Transverse colon (tissue), 4 donors: ENCODE data around the gene SYNE2. TPM values are rescaled to one million over a fixed set of nuclear protein-coding genes. Genes with fewer than 3 reads are reported as not detected.

Experiments
- DNase-seq: peaks from one replicate; pipeline ENCODE4 v3.0.0-alpha.2; 2019
- H3K27ac ChIP-seq, 4 donors: fragments of 200-600 bp; sonication (generic); 2 replicates each; pipeline ENCODE4 v1.5.1; 2016 to 2018; ENCODE audit warnings: inconsistent platforms in 4 of 4
- H3K27me3 ChIP-seq: fragments of 200-600 bp; sonication (generic); 2 replicates; pipeline ENCODE4 v1.5.1; 2017; ENCODE audit warnings: inconsistent platforms
- H3K36me3 ChIP-seq, 4 donors: fragments of 200-600 bp; sonication (generic); 2 replicates each; pipeline ENCODE4 v1.5.1; 2017 to 2019; ENCODE audit warnings: inconsistent platforms in 4 of 4
- H3K4me1 ChIP-seq, 4 donors: fragments of 200-600 bp; sonication (generic); 2 replicates each; pipeline ENCODE4 v1.5.1; 2017 to 2020; ENCODE audit warnings: inconsistent platforms in 4 of 4
- H3K4me3 ChIP-seq, 4 donors: fragments of 200-600 bp; sonication (generic); 1 replicate in 1 of 4; 2 replicates in 3 of 4; pipeline versions ENCODE4 v1.5.1 to v1.6.1; 2017 to 2019; ENCODE audit warnings: inconsistent platforms in 4 of 4
- H3K9me3 ChIP-seq, 2 donors: fragments of 200-600 bp; sonication (generic); 2 replicates each; pipeline ENCODE4 v1.5.1; 2017 to 2019; ENCODE audit warnings: inconsistent platforms in 2 of 2
- CTCF ChIP-seq, 5 experiments: fragments of 200-600 bp in 3 of 5; fragments of 450-650 bp in 2 of 5; sonication (generic) in 3 of 5; IDR thresholded peaks; 1 replicate in 2 of 5; 2 replicates in 3 of 5; pipeline ENCODE4 v1.5.1; 2016 to 2017; ENCODE audit warnings: antibody characterized with exemption in 5 of 5, inconsistent platforms in 3 of 5, mild to moderate bottlenecking in 2 of 5, moderate library complexity in 1 of 5
- EP300 ChIP-seq: sonication (generic); formaldehyde crosslinking; IDR thresholded peaks from one replicate; pipeline ENCODE4 v1.6.1; 2017; ENCODE audit warnings: antibody characterized with exemption, low read depth
- POLR2A ChIP-seq: fragments of 450-650 bp; IDR thresholded peaks from one replicate; pipeline ENCODE4 v1.6.1; 2016; ENCODE audit warnings: antibody characterized with exemption, mild to moderate bottlenecking, moderate library complexity
- POLR2AphosphoS5 ChIP-seq, 3 donors: sonication (generic); formaldehyde crosslinking; IDR thresholded peaks; one replicate each; pipeline ENCODE4 v1.6.1; 2016; ENCODE audit warnings: antibody characterized with exemption in 3 of 3
- WGBS, 2 donors: methylation state at CpG; one replicate each; pipeline ENCODE4 v1.1.5; 2018; ENCODE audit warnings: low coverage in 1 of 2; 5-methylcytosine and 5-hydroxymethylcytosine counted together
- in situ Hi-C, 4 donors: fragments of 200-750 bp; cut with MboI; loops; one replicate each; pipeline versions ENCODE4 v1.15.0 to v1.15.1; 2017; ENCODE audit warnings: low sequenced_read_pairs in 3 of 4, low pct_ligation_motif_present in 1 of 4, low pct_unique_long_range_greater_than_20kb in 1 of 4
- intact Hi-C: fragments of 100-400 bp; cut with DNase I; formaldehyde crosslinking; loops from one replicate; pipeline ENCODE4 v1.15.1; 2023; ENCODE audit warnings: low total_unique reads
- total RNA-seq, 4 donors: library from RNA; depleted of rRNA; stranded (reverse); fragments of >200 nt; gene quantifications; one replicate each; pipeline ENCODE4 v1.1.0, GENCODE V29; 2016

SYNE2 gene
- total RNA-seq, 4 donors from 2014 or later, result 242 to 491 (median 304) TPM

GRCh38 chr14:64193821-64194220 is 341.0 kb downstream of the SYNE2 start:
- intact Hi-C loops, result no loop called here
- no peak for DNase-seq
- H3K4me1 ChIP-seq, result peaks cover 0 to 8% (median 0%) of the 10 kb centered on the region in 4 donors

GRCh38 chr14:64194404-64194803 is 341.6 kb downstream of the SYNE2 start:
- intact Hi-C loops (no loop called here), in situ Hi-C loops (no loop called here)
- no peaks in the 10 kb centered on the region for H3K9me3 ChIP-seq
- peaks cover 0 to 14% (median 2%) of the 10 kb centered on the region in 4 donors for H3K36me3 ChIP-seq
- H3K27ac ChIP-seq, result no peak overlapping the region
- H3K4me3 ChIP-seq, result no peak overlapping the region
- TF ChIP-seq EP300 (no peak), POLR2AphosphoS5 (IDR thresholded peaks at IDR 0.05) (no peak), POLR2A (no peak), CTCF (IDR thresholded peaks at IDR 0.05) (no peak)
- H3K4me1 ChIP-seq, result peaks cover 0 to 8% (median 0%) of the 10 kb centered on the region in 4 donors
- H3K27me3 ChIP-seq, result no peaks in the 10 kb centered on the region
- 42 to 59% methylated on average over 2 to 3 of the region's 3 CpGs for WGBS, 2 donors
- DNase-seq, result no peak

More at GRCh38 chr14:64193821-64194220, 341.0 kb downstream of the SYNE2 start:
- H3K36me3 ChIP-seq, result peaks cover 0 to 19% (median 2%) of the 10 kb centered on the region in 4 donors
- H3K4me3 ChIP-seq, result no peak overlapping the region
- 68 to 74% methylated on average over 2 of the region's 2 CpGs for WGBS, 2 donors
- H3K9me3 ChIP-seq, result no peaks in the 10 kb centered on the region
- no peak for TF ChIP-seq POLR2AphosphoS5 (IDR thresholded peaks at IDR 0.05)
- no peak for TF ChIP-seq CTCF (IDR thresholded peaks at IDR 0.05)
- no peak for TF ChIP-seq EP300
- TF ChIP-seq POLR2A, result no peak
- no peak overlapping the region for H3K27ac ChIP-seq
- no peaks in the 10 kb centered on the region for H3K27me3 ChIP-seq
- in situ Hi-C loops, result no loop called here

- Histone ChIP-seq H3K4me3 (no peak overlapping the region), H3K9me3 (no peaks in the 10 kb centered on the region), H3K4me1 (peaks cover 0 to 8% (median 0%) of the 10 kb centered on the region in 4 donors), H3K36me3 (peaks cover 0 to 7% (median 2%) of the 10 kb centered on the region in 4 donors), H3K27ac (no peak overlapping the region), H3K27me3 (no peaks in the 10 kb centered on the region)
- DNase-seq, result no peak
- 25 to 29% methylated on average over 2 of the region's 2 CpGs for WGBS, 2 donors
- intact Hi-C loops (no loop called here), in situ Hi-C loops (no loop called here)
- TF ChIP-seq POLR2A (no peak), CTCF (IDR thresholded peaks at IDR 0.05) (no peak), POLR2AphosphoS5 (IDR thresholded peaks at IDR 0.05) (no peak), EP300 (no peak)
Observed at GRCh38 chr14:64195199-64195598, 342.4 kb downstream of the SYNE2 start.

GRCh38 chr14:64196056-64196455 is 343.3 kb downstream of the SYNE2 start:
- TF ChIP-seq POLR2A (no peak), CTCF (IDR thresholded peaks at IDR 0.05) (no peak), EP300 (no peak), POLR2AphosphoS5 (IDR thresholded peaks at IDR 0.05) (no peak)
- Histone ChIP-seq H3K36me3 (no peaks in the 10 kb centered on the region), H3K27ac (no peak overlapping the region), H3K9me3 (no peaks in the 10 kb centered on the region), H3K4me1 (peaks cover 0 to 8% (median 0%) of the 10 kb centered on the region in 4 donors), H3K4me3 (no peak overlapping the region), H3K27me3 (no peaks in the 10 kb centered on the region)
- WGBS, 2 donors, result 77 to 79% methylated on average over 5 of the region's 5 CpGs
- in situ Hi-C loops, result no loop called here
- intact Hi-C loops, result no loop called here
- DNase-seq, result no peak
